Measurements from ENCODE around the gene MRPL53. TPM values are rescaled to one million over a fixed set of nuclear protein-coding genes. Genes with fewer than 3 reads are reported as not detected.

Gene MRPL53
- total RNA-seq, 1 experiment from 2014 or later, result 54.0 TPM

DNA sequence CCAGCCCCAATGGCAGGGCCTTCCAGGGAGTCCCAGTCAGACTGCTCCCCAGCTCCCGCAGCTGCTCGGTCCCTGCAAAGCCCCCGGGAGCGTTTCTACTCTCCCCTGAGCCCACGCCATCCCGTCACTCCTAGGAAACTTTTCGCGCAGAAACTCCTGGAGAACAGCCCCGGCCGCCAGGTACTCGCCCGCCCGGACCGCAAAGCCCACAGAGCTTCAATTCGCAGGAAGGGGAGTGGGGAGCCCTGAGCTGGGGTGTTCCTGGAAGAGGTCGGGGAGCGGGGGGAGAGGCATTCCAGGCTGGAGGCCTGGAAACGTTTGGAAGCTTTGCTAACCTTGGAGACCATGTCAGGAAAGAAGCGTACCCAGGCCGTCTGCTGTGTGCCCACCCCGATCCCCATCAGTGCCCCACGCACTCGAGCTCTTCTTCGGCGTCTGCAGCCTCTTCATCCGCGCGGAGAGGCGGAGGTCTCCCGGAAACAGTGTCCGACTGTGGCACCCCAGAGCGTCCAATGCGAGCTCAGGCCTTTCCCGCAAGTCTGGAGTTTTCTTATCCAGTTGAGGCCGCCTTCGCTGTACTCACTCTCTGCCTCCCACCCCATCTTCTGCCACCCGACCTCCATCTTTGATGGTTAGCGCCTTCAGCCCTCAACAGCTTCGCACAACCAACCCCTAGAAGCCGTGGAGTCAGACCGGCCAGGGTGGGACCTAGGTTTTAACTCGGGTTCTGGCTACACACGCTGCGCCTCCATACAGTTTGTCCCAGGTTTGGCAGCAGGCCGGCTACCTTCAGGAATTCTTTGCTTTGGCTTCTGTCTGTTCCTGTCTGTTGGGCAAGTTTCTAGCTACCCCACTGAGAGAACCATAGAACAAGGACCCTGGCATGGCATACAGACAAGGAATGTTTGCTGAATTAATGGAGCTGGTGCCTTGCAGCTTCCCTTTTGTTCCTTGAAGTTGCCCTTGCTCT, 31.3 kb upstream of the MRPL53 start:
- in situ Hi-C loops (cut with HindIII; ENCODE audit: low pct_unique_long_range_greater_than_20kb, low sequenced_read_pairs), result no loop called here
- no peak for DNase-seq (ENCODE audit: low read depth)

DNA sequence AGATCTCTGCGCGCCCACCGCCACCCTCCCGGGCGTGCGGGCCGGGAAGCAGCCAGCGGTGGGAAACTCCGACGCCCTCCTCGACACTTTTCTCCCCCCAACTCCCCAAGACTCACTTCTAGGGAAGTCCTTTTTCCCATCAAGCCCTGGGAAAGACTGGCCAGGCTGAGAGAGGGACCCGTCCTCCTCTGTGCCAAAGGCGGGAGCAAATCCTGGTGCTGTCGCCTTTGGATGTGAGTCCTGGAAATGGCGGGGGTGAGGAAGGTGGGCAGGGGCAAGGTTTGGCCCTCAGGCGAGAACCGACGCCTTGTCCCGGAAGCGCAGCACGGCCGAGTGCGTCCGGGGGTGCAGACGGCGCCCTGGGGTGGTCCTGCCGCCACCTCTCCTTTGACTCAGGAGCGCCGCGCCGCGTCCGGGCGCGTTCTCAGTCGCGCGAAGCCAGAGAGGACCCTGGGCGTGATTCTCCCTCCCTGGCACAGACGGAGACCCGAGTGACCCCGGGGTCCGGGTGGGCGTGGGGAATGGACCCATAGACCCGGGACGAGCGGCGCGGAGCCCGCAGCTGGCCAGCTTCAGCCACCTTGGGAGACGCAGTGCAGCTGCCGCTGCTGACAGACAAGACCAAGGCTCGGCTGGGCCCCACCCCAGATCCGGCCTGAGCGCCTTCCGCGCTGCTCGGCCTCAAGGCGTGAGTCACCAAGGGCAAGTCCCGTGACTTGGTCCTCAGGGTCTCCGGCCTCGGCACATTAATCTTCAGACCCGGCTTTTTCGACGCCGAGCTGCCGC, 30.4 kb upstream of the MRPL53 start:
- in situ Hi-C loops (cut with HindIII; ENCODE audit: low pct_unique_long_range_greater_than_20kb, low sequenced_read_pairs), result no loop called here
- peak; percentile 78 for DNase-seq (ENCODE audit: low read depth)

DNA sequence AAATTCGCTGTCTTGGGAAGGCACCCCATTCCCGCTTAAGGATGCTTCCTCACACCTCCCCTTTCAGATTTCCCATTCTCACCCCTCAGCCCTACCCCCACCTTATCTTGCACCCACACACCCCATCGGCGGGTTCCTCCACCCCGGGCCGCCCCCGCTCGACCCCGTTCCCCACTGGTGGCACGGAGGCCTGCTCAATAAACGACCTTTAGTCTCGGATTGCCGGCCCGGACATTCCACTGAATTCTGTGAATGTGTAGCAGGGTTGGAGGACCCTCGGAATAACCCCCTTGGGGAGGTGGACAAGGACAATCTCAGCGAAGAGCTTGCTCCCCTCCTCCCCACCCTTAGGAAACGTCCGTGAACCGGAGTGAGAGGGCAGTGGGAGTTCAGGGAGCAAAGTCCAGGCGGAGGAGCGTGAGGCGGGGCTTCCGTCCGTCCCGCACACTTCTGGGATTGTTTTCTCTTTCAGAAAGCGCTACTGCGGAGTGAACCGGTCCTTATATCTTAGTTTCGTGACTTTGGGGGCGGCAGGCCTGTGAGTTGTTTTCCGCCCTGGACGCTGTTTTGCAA, 29.8 kb upstream of the MRPL53 start:
- in situ Hi-C loops (cut with HindIII; ENCODE audit: low pct_unique_long_range_greater_than_20kb, low sequenced_read_pairs), result no loop called here
- DNase-seq (ENCODE audit: low read depth), result no peak

DNA sequence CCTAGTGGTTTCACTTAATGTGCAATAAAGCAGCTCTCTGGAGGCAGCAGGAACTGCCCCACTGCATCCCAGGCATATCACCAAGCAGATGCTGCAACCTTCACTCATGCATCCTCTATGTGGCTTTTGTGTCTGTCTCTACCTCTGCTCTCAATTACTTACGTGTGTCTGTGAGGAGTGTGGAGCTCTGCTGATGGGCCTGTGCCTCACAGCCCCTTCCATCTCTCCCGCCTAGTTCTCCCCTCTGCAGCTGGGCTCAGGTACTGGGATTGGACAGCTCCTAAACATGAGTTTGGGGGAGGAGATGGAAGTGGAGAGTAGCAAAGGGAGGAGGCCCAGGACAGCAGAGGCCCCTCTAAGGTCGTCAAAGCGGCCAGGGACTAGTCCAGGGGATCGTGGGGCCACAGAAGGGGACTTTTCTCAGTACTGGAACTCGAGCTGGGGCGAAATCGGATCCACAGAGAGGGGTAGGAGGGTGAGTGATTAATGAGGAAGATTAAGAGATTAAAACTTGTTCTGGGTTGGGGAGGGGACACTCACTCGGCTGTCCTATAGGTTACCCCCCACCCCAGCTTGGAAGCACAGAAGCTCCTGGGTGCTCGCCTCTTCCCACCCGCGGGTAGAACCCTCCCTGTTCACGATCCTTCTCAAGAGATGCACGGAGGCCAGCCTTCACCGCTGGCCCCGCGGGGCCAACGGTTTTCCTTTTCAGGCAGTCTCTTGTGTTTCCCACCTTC, 29.0 kb upstream of the MRPL53 start:
- no peak for DNase-seq (ENCODE audit: low read depth)
- in situ Hi-C loops (cut with HindIII; ENCODE audit: low pct_unique_long_range_greater_than_20kb, low sequenced_read_pairs), result no loop called here

DNA sequence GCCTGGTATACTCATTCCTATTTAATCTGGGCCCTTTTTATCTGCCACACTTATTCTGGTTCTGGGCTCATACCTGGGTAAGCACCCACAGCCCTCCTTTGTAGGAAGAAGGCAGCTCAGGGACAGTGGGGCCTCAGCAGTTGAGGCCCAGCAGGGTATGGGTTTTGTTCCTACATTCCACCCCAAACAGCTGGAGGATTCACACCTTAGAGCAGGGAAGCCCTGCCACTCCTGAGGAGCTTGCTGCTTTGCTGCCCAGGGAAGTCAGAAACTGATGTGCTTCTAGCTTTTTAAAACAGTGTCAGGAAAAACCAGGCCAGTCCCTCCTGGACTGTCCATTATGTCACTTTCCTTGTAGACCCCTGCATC, 28.1 kb upstream of the MRPL53 start:
- no peak for DNase-seq (ENCODE audit: low read depth)
- in situ Hi-C loops (cut with HindIII; ENCODE audit: low pct_unique_long_range_greater_than_20kb, low sequenced_read_pairs), result no loop called here

DNA sequence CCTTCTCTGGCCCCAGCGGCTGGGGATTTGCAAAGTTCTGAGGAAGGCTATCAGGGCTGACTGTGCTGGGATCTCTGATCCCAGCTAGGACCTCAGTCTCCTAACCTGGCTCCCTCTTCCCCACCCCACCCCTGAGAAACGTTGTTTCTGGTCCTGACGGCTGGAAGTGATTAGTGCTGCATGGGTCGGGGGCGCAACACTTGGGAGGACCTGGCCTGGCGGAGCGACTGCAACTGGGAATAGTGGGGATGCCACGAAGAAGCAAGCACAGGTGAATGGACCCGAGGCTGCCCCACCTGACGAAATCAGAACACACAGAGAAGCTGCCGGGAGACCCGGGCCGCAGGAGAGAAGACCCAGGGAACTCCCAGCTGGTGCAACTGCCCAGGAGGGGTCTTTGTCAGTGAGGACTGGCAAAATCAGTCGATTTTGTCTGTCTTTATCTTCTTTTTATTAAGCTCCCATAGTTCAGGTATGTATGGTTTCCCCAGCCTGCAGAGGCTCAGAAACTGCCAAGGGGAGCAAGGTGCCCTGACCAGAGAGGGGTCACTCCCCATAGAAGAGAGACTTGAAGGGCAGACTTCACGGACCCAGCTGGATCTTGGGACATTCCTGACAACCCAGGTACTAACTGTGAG, 27.6 kb upstream of the MRPL53 start:
- in situ Hi-C loops (cut with HindIII; ENCODE audit: low pct_unique_long_range_greater_than_20kb, low sequenced_read_pairs), result no loop called here

DNA sequence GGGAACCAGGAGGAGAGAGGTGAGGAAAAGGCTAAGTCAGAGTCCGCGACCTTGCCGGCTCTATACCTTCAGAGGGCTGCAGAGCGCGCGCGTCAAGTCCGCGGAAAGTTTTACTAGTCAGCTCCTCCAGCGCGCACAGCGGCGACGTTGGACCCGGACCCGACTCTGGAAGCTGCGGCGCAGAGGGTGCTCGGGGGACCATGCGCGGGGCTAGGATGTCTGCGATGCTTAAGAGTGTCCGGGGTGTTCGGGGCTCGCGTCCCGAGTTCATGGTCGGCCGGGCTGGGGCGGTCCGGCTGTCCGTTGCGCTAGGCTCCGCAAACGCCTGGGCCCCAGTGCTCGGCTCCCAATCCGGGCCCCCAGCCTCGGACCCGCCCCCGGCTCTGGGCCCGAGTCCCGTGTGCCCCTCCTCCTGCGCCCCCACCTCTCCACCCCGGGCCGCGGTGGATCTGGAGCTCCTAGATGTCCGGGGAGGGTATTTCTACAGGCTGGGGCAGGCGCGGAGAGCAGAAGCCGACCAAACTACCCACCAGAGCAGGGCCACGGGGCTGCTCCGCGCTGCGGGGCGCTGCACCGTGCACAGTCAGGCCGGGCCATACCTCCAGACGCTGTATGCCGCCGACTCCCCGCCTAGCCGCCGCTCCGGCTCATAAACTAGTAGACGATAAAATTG, 26.9 kb upstream of the MRPL53 start, which contains the start of gene LBX2:
LBX2 (minus strand) TSS at position 337 of the 673 bp plus-strand sequence; CDS start at position 271, 66 bp downstream.
- in situ Hi-C loops (cut with HindIII; ENCODE audit: low pct_unique_long_range_greater_than_20kb, low sequenced_read_pairs), result no loop called here
- DNase-seq (ENCODE audit: low read depth), result no peak

More for the DNA sequence above, 27.6 kb upstream of the MRPL53 start:
- DNase-seq (ENCODE audit: low read depth), result no peak

DNA sequence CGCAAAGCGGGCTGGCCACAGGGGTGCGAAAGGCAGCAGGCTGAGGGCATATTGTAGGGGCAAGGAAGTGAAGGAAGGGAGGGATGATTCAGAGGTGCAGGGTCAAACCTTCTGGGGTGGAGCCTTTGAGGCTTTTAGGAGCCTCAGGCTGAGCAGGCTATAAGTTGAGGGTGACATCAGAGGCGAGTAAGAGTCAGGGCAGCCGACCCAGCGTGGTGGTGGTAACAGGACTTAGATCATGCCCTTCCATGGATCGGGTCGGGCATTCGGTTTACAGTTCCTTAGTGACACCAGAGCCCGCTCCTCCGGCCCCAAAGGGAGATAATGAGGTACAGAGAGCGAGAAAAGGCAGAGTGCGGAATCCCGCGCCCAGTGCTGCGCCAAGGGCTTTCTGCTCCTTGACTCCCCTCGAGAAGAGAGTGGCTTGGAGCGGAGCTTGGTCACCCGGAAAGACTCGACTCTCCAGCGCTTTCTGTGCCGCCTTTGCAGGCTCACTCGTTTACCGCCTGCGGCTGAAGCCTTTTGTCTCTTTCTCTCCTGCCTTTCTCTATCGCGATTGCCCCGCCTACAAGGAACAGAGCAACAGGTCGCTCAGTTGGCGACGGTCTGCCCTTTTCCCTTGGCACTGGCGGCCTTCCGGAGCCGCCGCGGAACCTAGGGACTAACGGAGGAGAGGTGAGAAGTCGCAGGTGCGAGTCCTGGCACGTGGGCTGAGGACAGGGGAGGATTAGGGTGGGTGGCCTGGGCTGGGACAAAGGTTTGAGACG, 26.2 kb upstream of the MRPL53 start:
- in situ Hi-C loops (cut with HindIII; ENCODE audit: low pct_unique_long_range_greater_than_20kb, low sequenced_read_pairs), result no loop called here
- no peak for DNase-seq (ENCODE audit: low read depth)

DNA sequence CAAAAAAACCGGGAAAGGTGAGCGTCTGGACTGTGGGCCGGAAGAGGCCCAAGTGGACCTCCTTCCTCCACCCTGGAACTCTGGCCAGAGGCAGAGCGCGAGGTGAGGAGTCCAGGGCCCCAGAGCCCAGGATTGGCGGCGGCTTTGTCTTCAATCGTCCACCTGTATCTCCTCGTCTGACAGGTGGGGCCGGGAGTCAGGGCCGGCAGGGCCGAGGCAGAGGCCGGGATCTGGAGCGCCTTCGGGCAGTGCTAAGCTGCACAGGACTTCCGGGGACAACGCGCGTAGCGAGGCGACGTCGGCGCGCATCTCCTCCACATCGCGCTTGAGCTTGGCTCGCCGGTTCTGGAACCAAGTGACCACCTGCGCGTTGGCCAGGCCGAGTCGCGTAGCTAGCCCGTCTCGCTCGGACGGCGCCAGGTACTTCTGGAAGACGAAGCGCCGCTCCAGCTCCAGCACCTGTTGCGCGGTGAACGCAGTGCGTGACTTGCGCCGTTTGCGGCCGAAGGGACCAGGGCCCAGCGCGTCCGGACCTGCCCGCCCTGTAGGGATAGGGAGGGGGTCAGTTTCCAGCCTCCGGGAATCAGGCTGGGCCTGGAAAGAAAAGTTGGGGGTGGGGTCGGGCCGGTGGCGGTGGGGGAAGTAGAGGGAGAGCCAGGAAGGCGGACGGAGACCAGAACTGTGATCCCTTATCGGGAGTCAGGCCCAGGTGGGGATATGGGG, 25.5 kb upstream of the MRPL53 start:
- in situ Hi-C loops (cut with HindIII; ENCODE audit: low pct_unique_long_range_greater_than_20kb, low sequenced_read_pairs), result no loop called here
- no peak for DNase-seq (ENCODE audit: low read depth)

DNA sequence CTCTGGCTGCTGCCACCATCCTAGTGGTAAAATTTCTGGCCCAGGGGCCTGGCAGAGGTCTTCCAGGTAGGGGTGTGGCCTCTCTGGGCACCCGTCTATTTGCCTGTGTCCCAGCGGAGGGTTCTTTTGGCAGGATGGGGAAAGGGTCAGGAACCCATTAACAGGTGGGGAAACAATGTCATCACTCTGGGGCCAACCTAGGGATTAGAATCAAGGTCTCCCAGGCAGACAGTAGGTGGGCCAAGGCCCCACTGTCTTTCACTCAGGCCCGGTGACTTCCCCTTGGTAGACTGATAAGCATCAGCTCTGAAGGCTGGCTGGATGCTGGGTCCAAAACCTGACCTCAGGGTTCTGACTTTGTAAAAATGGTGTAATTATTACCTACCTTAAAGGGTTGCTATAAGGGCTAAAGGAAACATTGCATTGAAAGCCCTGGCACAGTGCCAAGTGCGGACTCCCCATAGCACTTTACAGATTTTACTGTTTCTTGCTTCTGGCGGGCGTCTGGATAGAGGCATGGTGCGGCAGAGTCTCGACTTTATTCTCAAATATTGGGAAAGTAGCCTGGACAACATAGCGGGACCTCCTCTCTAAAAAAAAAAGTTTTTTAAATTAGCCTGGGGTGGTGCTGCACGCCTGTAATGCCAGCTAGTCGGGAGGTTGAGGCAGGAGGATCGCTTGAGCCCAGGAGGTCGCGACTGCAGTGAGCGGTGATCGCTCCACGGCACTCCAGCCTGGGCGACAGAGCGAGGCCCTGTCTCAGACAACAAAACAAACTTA, 24.7 kb upstream of the MRPL53 start:
- no peak for DNase-seq (ENCODE audit: low read depth)
- in situ Hi-C loops (cut with HindIII; ENCODE audit: low pct_unique_long_range_greater_than_20kb, low sequenced_read_pairs), result no loop called here

DNA sequence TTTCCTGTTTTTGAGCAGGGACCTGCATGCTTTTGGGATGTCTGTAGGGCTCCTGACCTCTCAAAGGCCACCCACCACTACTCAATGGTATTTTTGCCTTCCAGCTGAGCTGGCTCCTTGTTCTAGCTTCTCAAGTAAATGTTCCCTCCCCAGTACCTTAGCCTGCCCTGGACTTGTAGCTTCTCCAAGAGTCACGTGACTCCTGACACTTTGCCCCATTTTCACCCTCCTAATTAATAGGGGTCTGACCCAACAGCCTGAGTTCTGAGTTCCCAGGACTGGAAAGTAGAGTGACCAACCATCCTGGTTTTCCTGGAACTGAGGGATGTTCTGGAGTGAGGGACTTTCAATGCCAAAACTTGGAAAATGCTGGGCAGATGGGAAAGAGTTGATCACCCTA, 23.0 kb upstream of the MRPL53 start:
- DNase-seq (ENCODE audit: low read depth), result no peak
- in situ Hi-C loops (cut with HindIII; ENCODE audit: low pct_unique_long_range_greater_than_20kb, low sequenced_read_pairs), result no loop called here

DNA sequence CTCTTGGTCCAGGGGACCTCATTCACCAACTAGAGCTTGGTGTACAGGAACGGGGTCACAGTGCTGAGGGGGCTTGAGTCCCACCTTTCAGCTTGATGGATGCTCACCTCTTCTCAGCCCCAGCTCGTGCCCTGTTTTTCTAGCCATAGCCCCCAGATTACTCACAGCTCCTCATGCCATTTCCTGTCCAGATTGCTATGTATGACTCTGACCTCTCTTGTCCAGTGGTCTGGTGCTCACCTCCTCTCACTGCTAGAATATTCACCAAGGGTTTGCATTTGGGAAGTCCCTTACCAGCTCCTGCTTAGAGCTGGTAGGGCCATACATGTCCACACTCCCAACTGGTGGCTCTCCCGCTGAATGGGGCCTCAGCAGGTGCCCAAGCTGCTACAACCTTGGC, 21.1 kb upstream of the MRPL53 start:
- no peak for DNase-seq (ENCODE audit: low read depth)
- in situ Hi-C loops (cut with HindIII; ENCODE audit: low pct_unique_long_range_greater_than_20kb, low sequenced_read_pairs), result no loop called here

DNA sequence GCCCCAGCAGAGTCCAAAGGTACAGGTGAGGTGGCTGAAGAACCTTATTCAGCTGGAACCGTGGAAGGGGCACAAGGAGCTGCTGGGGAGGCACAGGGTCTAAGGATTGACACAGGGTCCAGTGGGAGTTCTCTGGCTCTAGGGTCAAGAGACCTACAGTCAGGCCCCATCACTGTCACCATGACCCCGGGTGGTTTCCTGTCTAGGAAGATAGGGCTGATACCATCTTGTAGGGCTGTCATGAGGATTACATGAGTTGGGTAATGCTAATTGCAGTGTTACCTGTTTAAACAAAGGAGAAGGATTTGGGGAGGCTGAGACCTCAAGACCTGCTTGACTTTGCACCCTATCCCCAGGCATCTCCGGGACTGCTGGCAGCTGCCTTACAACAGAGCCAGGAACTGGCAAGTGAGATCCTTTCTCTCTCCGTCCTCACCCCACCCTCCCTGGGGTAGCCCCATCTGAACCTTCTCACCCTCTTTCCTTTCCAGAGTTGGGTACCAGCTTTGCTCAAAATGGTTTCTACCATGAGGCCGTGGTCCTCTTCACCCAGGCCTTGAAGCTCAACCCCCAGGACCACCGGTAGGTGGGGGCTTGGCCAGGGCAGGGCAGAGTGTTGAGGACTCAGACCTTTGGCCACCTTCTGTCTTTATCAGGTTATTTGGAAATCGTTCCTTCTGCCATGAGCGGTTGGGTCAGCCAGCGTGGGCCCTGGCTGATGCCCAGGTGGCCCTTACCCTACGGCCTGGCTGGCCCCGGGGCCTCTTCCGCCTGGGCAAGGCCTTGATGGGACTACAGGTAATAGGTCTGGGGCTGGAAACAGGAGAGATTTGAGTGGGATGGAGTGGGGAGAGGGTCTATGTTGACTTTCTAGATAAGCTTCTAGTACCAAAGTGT, 19.4 kb upstream of the MRPL53 start:
- in situ Hi-C loops (cut with HindIII; ENCODE audit: low pct_unique_long_range_greater_than_20kb, low sequenced_read_pairs), result no loop called here
- no peak for DNase-seq (ENCODE audit: low read depth)

DNA sequence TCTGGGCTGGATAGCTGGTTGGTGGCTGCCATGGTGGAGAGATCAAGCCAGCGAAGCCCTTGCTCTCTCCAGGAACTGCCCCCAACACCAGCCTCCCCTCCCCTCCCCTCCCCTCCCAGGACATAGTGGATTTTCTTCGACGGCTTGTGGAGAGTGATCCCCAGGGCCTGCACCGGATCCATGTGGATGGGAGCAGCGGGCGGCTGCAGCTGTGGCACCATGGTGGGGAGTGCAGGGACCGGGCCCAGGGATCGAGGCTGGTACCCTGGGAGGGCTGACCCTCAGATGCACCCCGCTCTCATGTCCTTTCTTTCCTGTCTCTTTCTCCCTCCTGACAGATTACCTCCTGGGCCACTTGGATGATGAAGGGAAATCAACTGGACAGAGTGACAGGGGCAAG, 17.4 kb upstream of the MRPL53 start:
- in situ Hi-C loops (cut with HindIII; ENCODE audit: low pct_unique_long_range_greater_than_20kb, low sequenced_read_pairs), result no loop called here
- DNase-seq (ENCODE audit: low read depth), result no peak

All from Caki2 (cell line).